HepG2 (cell line): Measurements from ENCODE around the gene CLDN15. TPM values are rescaled to one million over a fixed set of nuclear protein-coding genes. Genes with fewer than 3 reads are reported as not detected.

ENCODE experiments used
- ATAC-seq: fragments of 200-7000 bp; cut with Tn5 transposase; 3 replicates; pipeline ENCODE4 v1.9.1; 2020; ENCODE audit warnings: mild to moderate bottlenecking, moderate library complexity
- BruUV-seq: library from RNA; stranded (reverse); fragments of 400-500 nt; replicated peaks from 2 replicates; lab custom pipeline; 2021; lab: Mats Ljungman, UMichigan
- CTCF ChIA-PET: fragments of 300-600 bp; formaldehyde crosslinking; extraction: SDS; loops from one replicate; lab custom pipeline; 2021; ENCODE audit warnings: low total read pairs, inconsistent platforms, low intra/inter-chr PET ratio; lab: Yijun Ruan, JAX
- POLR2A ChIA-PET: fragments of 350-600 bp; sonication (Branson Sonifier 250); formaldehyde crosslinking; loops from one replicate; lab custom pipeline; 2020; ENCODE audit warnings: antibody characterized with exemption, inconsistent platforms; lab: Yijun Ruan, JAX
- DNase-seq: peaks from one replicate; pipeline ENCODE4 v3.0.0-alpha.2; 2015; ENCODE audit warnings: low spot score
- FAIRE-seq: peaks from 3 replicates; lab custom pipeline; 2011; peaks lifted over from hg19 to GRCh38; lab: Jason Lieb, UNC
- H2AFZ ChIP-seq: one replicate; pipeline ENCODE4 v1.6.1; 2011; ENCODE audit warnings: low read length, inconsistent platforms
- H3K27ac ChIP-seq: fragments of 300-600 bp; 3 replicates; pipeline ENCODE4 v1.8.0; 2011; ENCODE audit warnings: mixed run types, mild to moderate bottlenecking, mixed read lengths, low read length, inconsistent platforms; ENCODE audit not compliant: insufficient read depth; ENCODE audit errors: extremely low read length
- H3K27me3 ChIP-seq, 2 experiments: fragments of 200-600 bp in 1 of 2; 2 replicates in 1 of 2; 3 replicates in 1 of 2; pipeline versions ENCODE4 v1.6.0 to v1.8.0; 2011; ENCODE audit warnings: low read length in 2 of 2, mild to moderate bottlenecking in 2 of 2, moderate library complexity in 2 of 2, inconsistent platforms in 1 of 2; ENCODE audit not compliant: insufficient read depth in 2 of 2, control insufficient read depth in 1 of 2
- H3K36me3 ChIP-seq, 2 experiments: fragments of 200-600 bp in 1 of 2; replicated peaks in 1 of 2; 2 replicates in 1 of 2; 3 replicates in 1 of 2; pipeline versions ENCODE4 v1.5.1 to v1.8.0; 2011; ENCODE audit warnings: low read length in 2 of 2, inconsistent platforms in 1 of 2; ENCODE audit not compliant: insufficient read depth in 2 of 2, control insufficient read depth in 1 of 2
- H3K4me1 ChIP-seq: 2 replicates; pipeline ENCODE4 v1.5.1; 2012; ENCODE audit warnings: low read length, inconsistent platforms; ENCODE audit not compliant: insufficient read depth
- H3K4me2 ChIP-seq: 2 replicates; pipeline ENCODE4 v1.6.0; 2011; ENCODE audit warnings: low read depth, low read length, inconsistent platforms
- H3K4me3 ChIP-seq, 3 experiments: fragments of 200-600 bp in 1 of 3; sonication (generic), shearing (Covaris generic) in 1 of 3; replicated peaks in 1 of 3; 2 replicates each; pipeline ENCODE4 v1.5.1; 2011 to 2016; ENCODE audit warnings: low read length in 3 of 3, inconsistent platforms in 2 of 3, low read depth in 2 of 3, mild to moderate bottlenecking in 2 of 3, control low read depth in 1 of 3, mixed read lengths in 1 of 3; ENCODE audit not compliant: insufficient read depth in 1 of 3
- H3K79me2 ChIP-seq: one replicate; pipeline ENCODE4 v1.6.1; 2011; ENCODE audit warnings: low read length, inconsistent platforms; ENCODE audit not compliant: insufficient read depth
- H3K9ac ChIP-seq: 2 replicates; pipeline ENCODE4 v1.6.0; 2011; ENCODE audit warnings: mild to moderate bottlenecking, low read depth, low read length, inconsistent platforms; ENCODE audit not compliant: insufficient read depth
- H3K9me3 ChIP-seq: 2 replicates; pipeline ENCODE4 v1.5.1; 2012; ENCODE audit warnings: mild to moderate bottlenecking, low read length
- H4K20me1 ChIP-seq: 2 replicates; pipeline ENCODE4 v1.6.0; 2011; ENCODE audit warnings: inconsistent platforms, mild to moderate bottlenecking, low read length, moderate library complexity; ENCODE audit not compliant: insufficient read depth
- AGO2 ChIP-seq: fragments of 200-400 bp; formaldehyde crosslinking; optimal IDR thresholded peaks from 2 replicates; pipeline ENCODE3; 2017; ENCODE audit warnings: mild to moderate bottlenecking, low read depth, low read length, moderate library complexity
- CREBL2 ChIP-seq: sonication (generic); formaldehyde crosslinking; IDR thresholded peaks from 2 replicates; pipeline ENCODE4 v1.8.1; 2023; ENCODE audit warnings: missing genetic modification reagents, mild to moderate bottlenecking, borderline replicate concordance
- EEA1 ChIP-seq: sonication (generic); formaldehyde crosslinking; IDR thresholded peaks from 2 replicates; pipeline ENCODE4 v1.5.1; 2020; ENCODE audit warnings: mild to moderate bottlenecking, missing genetic modification reagents, borderline replicate concordance
- FOXP1 ChIP-seq, 2 experiments: fragments of 450-650 bp in 1 of 2; IDR thresholded peaks; 2 replicates each; pipeline ENCODE4 v1.6.1; 2017 to 2018; ENCODE audit warnings: antibody characterized with exemption in 1 of 2
- HNRNPLL ChIP-seq: fragments of 200-400 bp; formaldehyde crosslinking; IDR thresholded peaks from 2 replicates; pipeline ENCODE4 v1.6.1; 2017; ENCODE audit warnings: mild to moderate bottlenecking, low read depth, low read length; ENCODE audit not compliant: poor library complexity, severe bottlenecking
- ISX ChIP-seq: sonication (generic); formaldehyde crosslinking; conservative IDR thresholded peaks from 2 replicates; pipeline ENCODE4 v1.5.0; 2020; ENCODE audit warnings: missing genetic modification reagents
- JARID2 ChIP-seq: sonication (generic); formaldehyde crosslinking; IDR thresholded peaks from 2 replicates; pipeline ENCODE4 v1.8.1; 2023; ENCODE audit warnings: missing genetic modification reagents, inconsistent platforms; ENCODE audit not compliant: insufficient replicate concordance
- JUN ChIP-seq: sonication (generic); formaldehyde crosslinking; IDR thresholded peaks from 2 replicates; pipeline ENCODE4 v1.4.0; 2020; ENCODE audit warnings: mild to moderate bottlenecking, missing genetic modification reagents
- MEIS2 ChIP-seq: sonication (generic); formaldehyde crosslinking; IDR thresholded peaks from 2 replicates; pipeline ENCODE4 v1.9.0; 2021; ENCODE audit warnings: mild to moderate bottlenecking, missing genetic modification reagents
- PLRG1 ChIP-seq: fragments of 450-650 bp; conservative IDR thresholded peaks from 2 replicates; pipeline ENCODE4 v1.6.1; 2016
- POLR2A ChIP-seq, 2 experiments: IDR thresholded peaks; 2 replicates each; pipeline ENCODE4 v1.6.1; 2011; ENCODE audit warnings: low read depth in 2 of 2, low read length in 2 of 2, mild to moderate bottlenecking in 1 of 2, moderate library complexity in 1 of 2; ENCODE audit not compliant: insufficient read depth in 1 of 2
- SALL1 ChIP-seq: sonication (generic); formaldehyde crosslinking; IDR thresholded peaks from 2 replicates; pipeline ENCODE4 v1.8.0; 2022; ENCODE audit warnings: mild to moderate bottlenecking, missing genetic modification reagents
- ZNF564 ChIP-seq: sonication (generic); formaldehyde crosslinking; IDR thresholded peaks from 2 replicates; pipeline ENCODE4 v1.8.1; 2023; ENCODE audit warnings: mild to moderate bottlenecking, missing genetic modification reagents
- ZSCAN30 ChIP-seq: sonication (generic); formaldehyde crosslinking; IDR thresholded peaks from 2 replicates; pipeline ENCODE4 v1.5.0; 2020; ENCODE audit warnings: mild to moderate bottlenecking, missing genetic modification reagents
- WGBS: methylation state at CpG from one replicate; pipeline ENCODE4 v1.1.6; 2017; ENCODE audit warnings: low lambda C conversion rate; 5-methylcytosine and 5-hydroxymethylcytosine counted together
- in situ Hi-C: cut with HindIII; loops from 2 replicates; pipeline ENCODE4 v1.10.0; 2017; ENCODE audit warnings: low pct_unique_long_range_greater_than_20kb; ENCODE audit not compliant: extremely low pct_ligation_motif_present
- intact Hi-C: fragments of 100-400 bp; cut with micrococcal nuclease; formaldehyde crosslinking; loops from one replicate; pipeline ENCODE4 v1.10.0; 2022; ENCODE audit not compliant: unreplicated experiment
- polyA plus RNA-seq, 8 experiments: library from polyadenylated mRNA; depleted of rRNA in 3 of 8; stranded (reverse) in 7 of 8; unstranded in 1 of 8; fragments of >200 nt; fragmentation: Illumina TruSeq in 4 of 8; extraction: Trizol in 4 of 8; gene quantifications; 2 replicates each; pipeline versions ENCODE4 v1.2.1 to v1.2.3, GENCODE V29; 2011 to 2016; ENCODE audit warnings: low read depth in 4 of 8, missing spikeins in 1 of 8, mixed read lengths in 1 of 8; ENCODE audit not compliant: insufficient read depth in 1 of 8
- total RNA-seq, 5 experiments: library from RNA; depleted of rRNA; stranded (reverse); fragments of >200 nt; fragmentation: Illumina TruSeq; extraction: Trizol; gene quantifications; 2 replicates each; pipeline ENCODE4 v1.2.3, GENCODE V29; 2016; ENCODE audit warnings: low read depth in 1 of 5
- TF ChIP-seq, protein P1 (sequence below): sonication (generic); formaldehyde crosslinking; IDR thresholded peaks from 2 replicates; pipeline ENCODE4 v1.5.1; 2020; ENCODE audit warnings: mild to moderate bottlenecking, missing genetic modification reagents, moderate library complexity
- TF ChIP-seq, protein P2 (sequence below): sonication (generic); formaldehyde crosslinking; IDR thresholded peaks from 2 replicates; pipeline ENCODE4 v1.4.0; 2020; ENCODE audit warnings: mild to moderate bottlenecking, missing genetic modification reagents

The CLDN15 gene
- total and polyA plus RNA-seq, 2 of the 13 experiments (the other 11 are each of a cell fraction or from before 2014, with no cell fraction given), result 7.1 to 17.8 TPM

- TF ChIP-seq, protein P1, sequence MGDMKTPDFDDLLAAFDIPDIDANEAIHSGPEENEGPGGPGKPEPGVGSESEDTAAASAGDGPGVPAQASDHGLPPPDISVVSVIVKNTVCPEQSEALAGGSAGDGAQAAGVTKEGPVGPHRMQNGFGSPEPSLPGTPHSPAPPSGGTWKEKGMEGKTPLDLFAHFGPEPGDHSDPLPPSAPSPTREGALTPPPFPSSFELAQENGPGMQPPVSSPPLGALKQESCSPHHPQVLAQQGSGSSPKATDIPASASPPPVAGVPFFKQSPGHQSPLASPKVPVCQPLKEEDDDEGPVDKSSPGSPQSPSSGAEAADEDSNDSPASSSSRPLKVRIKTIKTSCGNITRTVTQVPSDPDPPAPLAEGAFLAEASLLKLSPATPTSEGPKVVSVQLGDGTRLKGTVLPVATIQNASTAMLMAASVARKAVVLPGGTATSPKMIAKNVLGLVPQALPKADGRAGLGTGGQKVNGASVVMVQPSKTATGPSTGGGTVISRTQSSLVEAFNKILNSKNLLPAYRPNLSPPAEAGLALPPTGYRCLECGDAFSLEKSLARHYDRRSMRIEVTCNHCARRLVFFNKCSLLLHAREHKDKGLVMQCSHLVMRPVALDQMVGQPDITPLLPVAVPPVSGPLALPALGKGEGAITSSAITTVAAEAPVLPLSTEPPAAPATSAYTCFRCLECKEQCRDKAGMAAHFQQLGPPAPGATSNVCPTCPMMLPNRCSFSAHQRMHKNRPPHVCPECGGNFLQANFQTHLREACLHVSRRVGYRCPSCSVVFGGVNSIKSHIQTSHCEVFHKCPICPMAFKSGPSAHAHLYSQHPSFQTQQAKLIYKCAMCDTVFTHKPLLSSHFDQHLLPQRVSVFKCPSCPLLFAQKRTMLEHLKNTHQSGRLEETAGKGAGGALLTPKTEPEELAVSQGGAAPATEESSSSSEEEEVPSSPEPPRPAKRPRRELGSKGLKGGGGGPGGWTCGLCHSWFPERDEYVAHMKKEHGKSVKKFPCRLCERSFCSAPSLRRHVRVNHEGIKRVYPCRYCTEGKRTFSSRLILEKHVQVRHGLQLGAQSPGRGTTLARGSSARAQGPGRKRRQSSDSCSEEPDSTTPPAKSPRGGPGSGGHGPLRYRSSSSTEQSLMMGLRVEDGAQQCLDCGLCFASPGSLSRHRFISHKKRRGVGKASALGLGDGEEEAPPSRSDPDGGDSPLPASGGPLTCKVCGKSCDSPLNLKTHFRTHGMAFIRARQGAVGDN (CRISPR knock-in tag), result peak; percentile 23; the same call in 1 of the 2 replicates
- no peak for TF ChIP-seq FOXP1 (IDR thresholded peaks at IDR 0.05)
- no peak for TF ChIP-seq FOXP1 (CRISPR knock-in tag; IDR thresholded peaks at IDR 0.05)
- TF ChIP-seq, protein P2, sequence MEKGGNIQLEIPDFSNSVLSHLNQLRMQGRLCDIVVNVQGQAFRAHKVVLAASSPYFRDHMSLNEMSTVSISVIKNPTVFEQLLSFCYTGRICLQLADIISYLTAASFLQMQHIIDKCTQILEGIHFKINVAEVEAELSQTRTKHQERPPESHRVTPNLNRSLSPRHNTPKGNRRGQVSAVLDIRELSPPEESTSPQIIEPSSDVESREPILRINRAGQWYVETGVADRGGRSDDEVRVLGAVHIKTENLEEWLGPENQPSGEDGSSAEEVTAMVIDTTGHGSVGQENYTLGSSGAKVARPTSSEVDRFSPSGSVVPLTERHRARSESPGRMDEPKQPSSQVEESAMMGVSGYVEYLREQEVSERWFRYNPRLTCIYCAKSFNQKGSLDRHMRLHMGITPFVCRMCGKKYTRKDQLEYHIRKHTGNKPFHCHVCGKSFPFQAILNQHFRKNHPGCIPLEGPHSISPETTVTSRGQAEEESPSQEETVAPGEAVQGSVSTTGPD, result no peak
- TF ChIP-seq JARID2 (CRISPR knock-in tag), result no peak
These were observed 39.6 kb downstream of the CLDN15 start (continued) for GRCh38 chr7:101197991-101198390.

DNA sequence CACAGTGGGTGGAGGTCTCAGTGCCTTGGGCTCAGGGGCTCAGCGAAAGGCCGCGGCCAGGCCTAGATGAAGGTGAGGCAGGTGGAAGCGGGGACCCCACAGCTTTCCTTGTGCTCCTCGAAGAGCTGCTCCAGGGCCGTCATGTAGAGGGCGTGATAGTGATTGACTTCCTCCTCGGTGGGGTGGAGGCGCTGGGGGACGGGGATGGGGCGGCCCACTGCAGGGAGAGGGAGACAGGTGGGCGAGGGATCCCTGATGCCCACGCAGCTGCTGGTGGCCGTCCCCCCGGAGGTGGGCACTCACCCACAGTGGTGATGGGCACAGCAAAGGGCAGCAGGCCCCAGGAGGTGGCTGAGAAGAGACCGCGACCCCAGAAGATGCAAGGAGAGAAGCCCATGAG lies 41.7 kb downstream of the CLDN15 start:
- ChIA-PET POLR2A (interaction anchor here (1.8 to 3.3 kb wide), 2 partner anchors 13 to 22 kb away, joined by 6 to 19 read pairs; partner anchors contain the start of genes PLOD3 and ZNHIT1), CTCF (no interaction called here)
- Histone ChIP-seq H3K4me3 (no peak overlapping the region), H3K4me2 (no peak overlapping the region), H2AFZ (no peak overlapping the region), H3K27ac (no peak overlapping the region), H3K9ac (no peak overlapping the region), H3K9me3 (no peaks in the 10 kb centered on the region), H4K20me1 (peaks cover 3% of the 10 kb centered on the region; the same call in 1 of the 2 replicates), H3K4me1 (peaks cover 51% of the 10 kb centered on the region), H3K36me3 (peaks cover 0 to 2% of the 10 kb centered on the region in 2 experiments; a peak in 1 of 5 replicates), H3K27me3 (no peaks in the 10 kb centered on the region; a peak in 1 of 5 replicates), H3K79me2 (peaks cover 12% of the 10 kb centered on the region)
- no TSS peak for BruUV-seq
- intact Hi-C loops (no loop called here), in situ Hi-C loops (no loop called here)
- ATAC-seq, result no peak
- FAIRE-seq, result no peak
- 99% methylated on average over 11 of the region's 17 CpGs for WGBS
- no peak for DNase-seq
- TF ChIP-seq POLR2A (IDR thresholded peaks at IDR 0.05; ENCODE audit: insufficient read depth in 1 of 2, low read depth in 2 of 2, low read length in 2 of 2), result peak in 1 of 2 experiments; percentile 41; a peak in 1 of 4 replicates
- no peak for TF ChIP-seq JUN (CRISPR knock-in tag)
- no peak for TF ChIP-seq HNRNPLL
- TF ChIP-seq EEA1 (CRISPR knock-in tag), result no peak
- TF ChIP-seq ZNF564 (CRISPR knock-in tag), result no peak
- no peak for TF ChIP-seq MEIS2 (CRISPR knock-in tag)
- TF ChIP-seq AGO2, result peak; percentile 55
- TF ChIP-seq ISX (CRISPR knock-in tag), result no peak
- TF ChIP-seq SALL1 (CRISPR knock-in tag), result no peak
- no peak for TF ChIP-seq CREBL2
- no peak for TF ChIP-seq ZSCAN30 (CRISPR knock-in tag)
- TF ChIP-seq PLRG1, result no peak
